Right kidney (tissue), 1 donor: ENCODE results near the gene SPN.
"Not testable (repeated sequence)": the region's sequence is repeated elsewhere in the genome, so short reads cannot be mapped to it uniquely, and the experiment has no call there.

Experiments
- DNase-seq: peaks from one replicate; pipeline ENCODE4 v3.0.0-alpha.2; 2016

Gene SPN

GRCh38 chr16:29676989-29677785 lies 14.1 kb downstream of the SPN start:
- no peak for DNase-seq

GRCh38 chr16:29678691-29679267 lies 15.7 kb downstream of the SPN start, which contains the start of gene QPRT:
TSS of gene QPRT (plus strand) at chr16:29679180. CDS start at chr16:29679198, 18 bp downstream.
- peak; percentile 56 for DNase-seq

- DNase-seq, result peak; percentile 50
Observed at GRCh38 chr16:29680180-29680598, 17.1 kb downstream of the SPN start.

GRCh38 chr16:29683543-29684090 lies 20.6 kb downstream of the SPN start:
- no peak for DNase-seq

- no peak for DNase-seq
Observed at GRCh38 chr16:29684679-29685078, 21.6 kb downstream of the SPN start.

GRCh38 chr16:29686740-29687332 lies 23.8 kb downstream of the SPN start:
- no peak for DNase-seq

- no peak for DNase-seq
Observed at GRCh38 chr16:29687755-29688154, 24.7 kb downstream of the SPN start.

GRCh38 chr16:29688172-29688571 lies 25.1 kb downstream of the SPN start:
- DNase-seq, result no peak

- DNase-seq, result not testable (repeated sequence)
Observed at GRCh38 chr16:29689490-29690351, 26.7 kb downstream of the SPN start.

GRCh38 chr16:29692606-29693005 lies 29.6 kb downstream of the SPN start:
- not testable (repeated sequence) for DNase-seq

- DNase-seq, result no peak
Observed at GRCh38 chr16:29694384-29695195, 31.5 kb downstream of the SPN start.

- DNase-seq, result not testable (repeated sequence)
Observed at GRCh38 chr16:29695675-29696074, 32.6 kb downstream of the SPN start.

- no peak for DNase-seq
Observed at GRCh38 chr16:29696881-29697331, 33.9 kb downstream of the SPN start.

GRCh38 chr16:29697391-29697790 lies 34.3 kb downstream of the SPN start:
- DNase-seq, result no peak

- no peak for DNase-seq
Observed at GRCh38 chr16:29698042-29698441, 35.0 kb downstream of the SPN start.

- no peak for DNase-seq
Observed at GRCh38 chr16:29698484-29699323, 35.7 kb downstream of the SPN start.

GRCh38 chr16:29699324-29700219 lies 36.5 kb downstream of the SPN start:
- DNase-seq, result no peak

- no peak for DNase-seq
Observed at GRCh38 chr16:29700253-29700987, 37.4 kb downstream of the SPN start.

GRCh38 chr16:29701214-29701555 lies 38.1 kb downstream of the SPN start:
- no peak for DNase-seq
